Astrocyte of the spinal cord (primary cell): ENCODE data around the gene TACC2.
"Not testable (repeated sequence)": the region's sequence is repeated elsewhere in the genome, so short reads cannot be mapped to it uniquely, and the experiment has no call there.

Experiments
- DNase-seq: peaks from one replicate; pipeline ENCODE4 v3.0.0; 2011; ENCODE audit warnings: low read depth, low spot score
- H3K4me3 ChIP-seq: 2 replicates; pipeline ENCODE4 v1.5.1; 2011; ENCODE audit warnings: low read depth, mild to moderate bottlenecking, low read length, moderate library complexity
- CTCF ChIP-seq: IDR thresholded peaks from 2 replicates; pipeline ENCODE4 v1.5.1; 2012; ENCODE audit warnings: low read depth, mild to moderate bottlenecking, low read length, inconsistent platforms
- in situ Hi-C: cut with HindIII; loops from 2 replicates; pipeline ENCODE4 v1.10.0; 2017; ENCODE audit warnings: low sequenced_read_pairs

Gene TACC2

DNA sequence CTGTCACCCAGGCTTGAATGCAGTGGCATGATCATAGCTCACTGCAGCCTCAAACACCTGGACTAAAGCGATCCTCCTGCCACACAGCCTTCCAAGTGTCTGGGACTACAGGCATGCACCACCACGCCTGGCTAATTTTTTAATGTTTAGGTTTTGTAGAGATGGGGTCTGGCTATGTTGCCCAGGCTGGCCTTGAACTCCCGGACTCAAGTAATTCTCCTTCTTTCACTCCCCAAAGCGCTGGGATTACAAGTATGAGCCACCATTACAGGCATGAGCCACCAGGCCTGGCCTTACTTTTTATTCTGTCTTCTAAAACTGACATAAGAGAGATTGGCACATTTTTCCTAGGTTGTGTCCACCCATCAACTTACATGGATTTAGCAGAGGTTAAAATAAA, 33.3 kb downstream of the TACC2 start:
- DNase-seq = no peak
- in situ Hi-C loops = no loop called here
- no peak overlapping the region for H3K4me3 ChIP-seq
- TF ChIP-seq CTCF = no peak

DNA sequence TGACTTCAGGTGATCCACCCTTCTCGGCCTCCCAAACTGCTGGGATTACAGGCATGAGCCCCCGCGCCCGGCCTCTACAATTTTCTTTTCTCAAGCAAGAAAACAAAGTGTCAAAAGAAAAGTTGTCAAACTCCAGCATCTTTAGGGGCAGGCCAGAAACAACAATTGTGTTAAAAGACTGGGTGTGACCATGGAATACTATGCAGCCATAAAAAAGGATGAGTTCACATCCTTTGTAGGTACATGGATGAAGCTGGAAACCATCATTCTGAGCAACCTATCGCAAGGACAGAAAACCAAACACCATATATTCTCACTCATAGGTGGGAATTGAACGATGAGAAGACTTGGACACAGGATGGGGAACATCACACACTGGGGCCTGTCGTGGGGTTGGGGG, 34.3 kb downstream of the TACC2 start:
- H3K4me3 ChIP-seq, in situ Hi-C loops, DNase-seq: not testable (repeated sequence)

DNA sequence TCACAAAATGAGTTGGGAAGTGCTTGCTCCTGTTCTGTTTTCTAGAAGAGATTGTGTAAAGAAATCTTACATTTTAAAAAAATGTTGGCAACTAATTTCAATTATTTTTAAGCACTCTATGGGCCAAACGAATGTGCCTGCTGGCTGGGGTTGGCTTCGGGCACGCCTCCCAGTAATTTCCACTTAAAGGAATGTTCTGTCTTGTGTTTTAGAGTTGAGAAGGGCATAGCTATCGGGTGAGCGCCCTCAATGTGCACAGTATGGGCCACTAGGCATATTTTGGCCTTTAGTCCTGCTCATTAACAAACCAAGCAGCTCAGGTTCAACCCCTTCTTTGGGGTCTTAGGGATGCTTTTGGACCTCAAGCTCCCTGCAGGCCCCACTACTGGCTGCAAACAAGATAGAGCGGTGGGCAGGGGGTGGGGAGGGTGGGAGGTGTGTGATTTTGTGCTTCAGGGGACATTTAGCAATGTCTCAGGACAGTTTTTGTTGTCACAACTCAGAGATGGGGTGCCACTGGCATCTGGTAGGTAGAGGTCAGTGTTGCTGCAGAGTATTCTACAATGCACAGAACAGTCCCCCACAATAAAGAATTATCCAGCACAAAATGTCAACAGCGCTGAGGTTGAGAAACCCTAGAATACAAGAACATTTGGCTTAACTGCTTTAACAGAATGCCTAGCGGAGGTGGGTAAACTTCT, 40.7 kb downstream of the TACC2 start:
- in situ Hi-C loops = no loop called here
- H3K4me3 ChIP-seq = no peak overlapping the region
- no peak for TF ChIP-seq CTCF
- DNase-seq = no peak

- no peak for DNase-seq
- H3K4me3 ChIP-seq = no peak overlapping the region
- in situ Hi-C loops = no loop called here
- TF ChIP-seq CTCF = no peak
Observed at GRCh38 chr10:122030200-122030552, 41.2 kb downstream of the TACC2 start.

DNA sequence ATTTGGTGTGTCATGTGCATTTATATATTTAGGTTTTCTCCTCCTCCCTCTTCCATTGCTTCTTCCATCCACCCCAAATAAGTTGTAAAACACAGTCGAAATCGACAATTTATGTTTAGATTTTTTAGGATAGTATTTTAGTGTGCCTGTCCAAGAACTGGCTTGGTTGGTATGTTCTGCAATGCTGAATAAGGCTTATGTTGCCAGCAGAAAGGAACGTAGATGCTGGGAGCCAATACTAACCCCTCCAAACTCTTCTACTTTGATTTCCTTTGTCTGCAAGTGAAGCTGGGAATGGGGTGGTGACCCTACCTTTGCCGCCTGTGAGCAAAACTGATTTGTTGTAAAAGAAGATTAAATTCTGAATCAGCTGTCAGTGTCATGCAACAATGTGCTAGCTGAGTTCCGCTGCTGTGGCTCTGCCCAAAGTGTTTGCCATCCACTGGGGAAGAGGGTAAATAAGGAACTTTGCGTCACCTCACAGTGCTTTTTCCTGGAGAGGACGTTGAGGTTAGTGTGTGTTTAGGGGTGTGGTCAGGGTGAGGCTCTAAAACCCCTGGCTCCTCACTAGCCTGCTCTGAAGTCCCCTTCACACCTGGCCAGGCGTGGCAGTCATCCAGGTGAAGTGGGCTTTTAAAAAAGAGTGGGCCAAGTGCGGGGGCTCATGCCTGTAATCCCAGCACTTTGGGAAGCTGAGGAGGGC, 44.4 kb downstream of the TACC2 start:
- no peak for DNase-seq
- in situ Hi-C loops = no loop called here
- no peak for TF ChIP-seq CTCF
- H3K4me3 ChIP-seq = no peak overlapping the region

- in situ Hi-C loops = no loop called here
- TF ChIP-seq CTCF = no peak
- no peak for DNase-seq
- no peak overlapping the region for H3K4me3 ChIP-seq
Observed at GRCh38 chr10:122034149-122034756, 45.3 kb downstream of the TACC2 start.

GRCh38 chr10:122040786-122041185, 51.8 kb downstream of the TACC2 start:
- in situ Hi-C loops = no loop called here
- no peak for DNase-seq
- TF ChIP-seq CTCF = no peak
- H3K4me3 ChIP-seq = no peak overlapping the region
